Astrocyte (in vitro differentiated cells and primary cell): ENCODE measurements around the gene PPP1R36.

ENCODE experiments used
- CTCF ChIP-seq: IDR thresholded peaks from 2 replicates; pipeline ENCODE4 v1.5.1; 2011; ENCODE audit warnings: low read depth, mild to moderate bottlenecking, inconsistent platforms, low read length, moderate library complexity; ENCODE audit not compliant: insufficient read depth
- EZH2 ChIP-seq: IDR thresholded peaks from 2 replicates; pipeline ENCODE4 v1.6.1; 2012; ENCODE audit warnings: mild to moderate bottlenecking, low read length, inconsistent platforms; ENCODE audit not compliant: insufficient read depth

DNA sequence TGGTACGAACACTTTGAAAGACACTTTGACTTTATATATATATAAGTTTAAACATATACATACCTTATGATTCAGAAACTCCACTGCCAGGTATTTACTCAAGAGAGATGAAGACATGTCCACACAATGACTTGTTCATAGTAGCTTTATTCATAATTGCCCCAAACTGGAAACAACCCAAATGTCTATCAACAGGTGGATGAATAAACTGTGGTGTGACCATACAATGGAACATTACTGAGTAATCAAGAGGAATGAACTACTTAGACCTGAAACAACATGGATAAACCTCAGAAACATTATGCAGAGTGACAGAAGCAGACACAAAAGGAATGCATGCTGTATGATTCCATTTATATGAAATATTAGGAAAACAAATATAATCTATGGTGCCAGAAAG, 71.1 kb downstream of the PPP1R36 start:
- TF ChIP-seq CTCF (no peak), EZH2 (no peak)
